HL-60/S4 treated with retinoic acid at 250 ng/mL for 4 days and 3 days (cell line): Measurements from ENCODE around the gene DNAJB12.

Source experiments
- in situ Hi-C: fragments of 300-500 bp; cut with MboI; formaldehyde crosslinking; loops from 2 replicates; pipeline ENCODE4 v1.7.0; 2022; ENCODE audit warnings: low sequenced_read_pairs

Gene DNAJB12

DNA sequence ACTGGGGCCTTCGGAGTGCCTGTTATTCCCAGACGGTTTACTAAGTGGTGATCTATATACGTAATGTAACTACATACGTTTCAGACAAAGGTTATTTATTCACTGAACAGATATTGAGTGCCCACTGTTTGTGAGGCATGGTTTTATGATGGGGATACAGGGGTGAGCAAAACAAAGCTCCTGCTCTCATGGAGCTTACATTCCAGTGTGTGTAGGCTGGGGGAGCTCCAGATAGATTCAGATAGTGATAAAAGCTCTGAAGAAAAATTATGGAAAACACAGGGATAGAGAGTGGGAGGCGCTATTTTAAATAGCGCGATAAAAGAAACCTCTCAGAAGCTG lies 466 bp upstream of the DNAJB12 start:
- in situ Hi-C loops, result loop anchor here (25.0 kb wide), 1 partner anchor 707 kb away; no protein-coding TSS in a partner anchor

DNA sequence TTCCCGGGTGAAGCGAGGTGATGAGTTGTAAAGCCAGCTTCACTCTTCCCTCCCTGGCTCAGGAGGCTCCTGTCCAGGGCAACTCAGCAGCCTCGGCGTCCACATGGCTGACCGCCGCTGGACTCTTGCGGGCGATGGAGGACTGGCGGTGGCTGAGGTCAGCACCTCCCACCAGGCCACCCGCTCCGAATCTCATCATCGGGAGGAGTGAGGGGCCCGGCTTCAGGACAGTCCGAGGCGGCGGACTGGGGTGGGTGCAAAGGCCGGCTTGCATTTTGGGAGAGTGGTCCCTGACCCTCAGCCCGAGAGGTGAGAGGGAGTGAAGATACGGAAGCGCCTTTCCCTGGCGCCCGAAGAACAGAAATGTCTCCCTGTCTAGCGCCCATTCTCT lies 759 bp downstream of the DNAJB12 start:
- in situ Hi-C loops, result loop anchor here (25.0 kb wide), 1 partner anchor 708 kb away; no protein-coding TSS in a partner anchor

DNA sequence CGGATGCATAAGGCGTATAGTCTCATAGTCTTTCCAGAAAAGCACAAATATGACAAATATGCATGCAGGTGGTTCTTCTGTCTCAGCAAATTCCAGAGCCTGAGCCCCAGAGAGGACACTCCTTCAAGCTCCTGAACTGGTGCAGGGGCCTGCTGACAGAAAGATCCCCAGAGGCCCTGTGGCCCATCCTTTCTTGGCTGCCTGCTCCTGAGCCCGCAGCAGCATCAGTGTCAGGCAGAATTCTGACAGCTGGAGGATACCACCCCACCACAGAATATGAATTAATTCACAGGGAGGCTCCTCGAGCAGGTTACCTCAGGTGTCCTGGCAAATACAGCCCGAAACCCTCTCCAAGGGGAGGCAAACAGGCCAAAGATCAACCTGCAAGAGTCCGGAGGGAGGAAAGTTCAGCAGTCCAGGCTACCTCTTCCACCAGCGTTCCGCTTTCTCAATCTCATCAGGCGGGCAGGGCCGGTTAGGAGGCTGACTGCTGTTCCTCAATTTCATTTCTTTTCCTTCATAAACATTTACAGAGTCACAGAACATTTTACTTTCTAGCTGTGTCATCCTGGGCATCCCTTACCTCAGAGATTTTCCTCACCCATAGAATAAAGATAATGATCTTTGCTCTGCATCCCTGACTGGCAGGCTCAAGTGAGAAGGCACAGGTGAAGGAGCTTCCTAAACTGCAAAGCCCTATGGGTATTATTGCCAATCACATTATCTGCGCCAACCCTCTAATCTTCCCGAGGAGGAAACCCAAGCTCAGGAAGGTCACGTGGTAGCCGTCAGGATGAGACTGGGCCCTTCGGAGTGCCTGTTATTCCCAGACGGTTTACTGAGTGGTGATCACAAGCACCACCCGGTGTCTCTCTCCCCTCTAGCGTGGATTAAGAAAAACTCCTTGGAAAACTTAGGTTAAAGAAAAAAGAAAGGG lies 1.4 kb downstream of the DNAJB12 start:
- in situ Hi-C loops, result loop anchor here (25.0 kb wide), 1 partner anchor 709 kb away; no protein-coding TSS in a partner anchor

- in situ Hi-C loops, result loop anchor here (25.0 kb wide), 1 partner anchor 711 kb away; no protein-coding TSS in a partner anchor
Measured at GRCh38 chr10:72351479-72351878, 3.2 kb downstream of the DNAJB12 start.

DNA sequence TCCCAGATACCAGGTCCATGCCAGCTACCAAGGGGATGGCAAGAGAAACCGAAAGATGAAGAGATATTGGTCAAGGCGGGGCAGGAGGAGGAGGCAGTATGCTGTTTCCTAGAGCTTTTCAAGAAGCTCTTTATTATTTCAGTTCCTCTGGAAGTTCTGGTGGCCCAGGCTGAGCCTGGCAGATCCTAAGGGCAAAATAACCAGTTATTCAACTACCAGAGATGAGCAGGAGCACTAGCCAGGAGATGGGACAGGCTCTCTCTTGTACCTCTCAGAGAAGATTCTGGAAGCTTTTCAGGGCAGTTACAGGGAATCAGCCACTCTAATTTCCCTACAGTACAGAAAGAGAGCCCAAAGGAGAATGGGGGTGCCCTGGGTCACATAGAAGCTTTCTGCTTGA lies 5.3 kb downstream of the DNAJB12 start:
- in situ Hi-C loops, result loop anchor here (25.0 kb wide), 1 partner anchor 437 kb away; no protein-coding TSS in a partner anchor

DNA sequence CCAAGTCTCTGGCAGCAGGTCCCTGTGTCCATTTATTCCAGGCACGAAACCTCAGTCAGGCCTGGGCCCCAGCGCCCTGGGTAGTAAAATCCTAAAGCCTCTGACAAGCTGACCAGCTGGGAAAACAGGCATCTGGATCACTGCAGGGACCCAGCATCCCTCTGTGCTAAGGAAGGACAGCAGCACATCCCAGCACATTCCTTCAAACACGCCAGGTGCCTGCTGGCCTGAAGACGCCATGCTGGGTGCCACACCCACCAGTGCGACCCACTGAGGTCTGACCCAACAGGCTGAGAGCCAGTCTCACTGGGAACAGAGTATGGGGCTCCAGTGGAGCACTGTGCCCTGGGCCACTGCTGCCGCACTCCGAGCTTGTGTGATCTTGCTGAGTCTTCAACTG lies 6.4 kb downstream of the DNAJB12 start:
- in situ Hi-C loops, result loop anchor here (25.0 kb wide), 1 partner anchor 436 kb away; no protein-coding TSS in a partner anchor

- in situ Hi-C loops, result loop anchor here (25.0 kb wide), 1 partner anchor 434 kb away; no protein-coding TSS in a partner anchor
Measured at GRCh38 chr10:72346117-72346516, 8.6 kb downstream of the DNAJB12 start.

DNA sequence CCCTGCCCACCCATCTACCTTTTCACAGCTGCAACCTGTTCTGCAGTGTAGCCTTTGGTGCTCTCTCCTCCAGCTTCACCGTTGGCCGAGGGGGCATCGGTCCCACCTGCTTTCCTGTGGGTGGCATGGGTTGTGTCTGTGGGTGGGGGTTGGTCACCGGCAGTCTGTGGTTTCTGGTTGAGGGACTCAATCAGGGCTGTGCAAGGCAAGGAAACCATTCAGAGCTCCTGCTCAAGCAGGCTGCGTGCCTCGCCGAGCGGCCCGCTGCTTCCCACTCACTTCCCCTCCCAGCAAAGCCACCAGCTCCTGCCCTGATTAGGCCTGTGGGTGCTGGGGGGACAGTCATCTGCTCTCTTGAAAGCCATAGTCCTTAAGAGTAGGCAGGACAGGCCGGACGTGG lies 9.8 kb downstream of the DNAJB12 start:
- in situ Hi-C loops, result loop anchor here (25.0 kb wide), 1 partner anchor 433 kb away; no protein-coding TSS in a partner anchor

DNA sequence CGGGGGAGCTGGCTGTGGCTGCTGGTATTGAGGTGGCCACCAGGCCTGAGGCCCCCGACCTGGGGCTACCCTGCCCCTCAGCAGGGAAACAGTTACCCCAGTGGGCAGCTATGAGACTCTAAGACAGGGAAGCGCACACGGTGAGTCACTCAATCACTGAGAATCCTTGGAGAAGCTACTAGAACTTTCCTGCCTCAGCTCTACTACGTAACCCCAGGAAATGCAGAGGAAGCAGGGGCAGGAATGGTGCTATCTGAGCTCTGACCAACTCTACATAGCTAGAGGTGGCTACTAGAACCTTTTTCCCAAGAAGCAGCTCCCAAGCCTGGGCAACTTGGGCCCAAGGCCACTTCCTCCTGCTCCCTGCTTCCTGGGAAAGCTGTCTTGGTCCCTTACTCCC lies 11.8 kb downstream of the DNAJB12 start:
- in situ Hi-C loops, result loop anchor here (25.0 kb wide), 1 partner anchor 431 kb away; no protein-coding TSS in a partner anchor

DNA sequence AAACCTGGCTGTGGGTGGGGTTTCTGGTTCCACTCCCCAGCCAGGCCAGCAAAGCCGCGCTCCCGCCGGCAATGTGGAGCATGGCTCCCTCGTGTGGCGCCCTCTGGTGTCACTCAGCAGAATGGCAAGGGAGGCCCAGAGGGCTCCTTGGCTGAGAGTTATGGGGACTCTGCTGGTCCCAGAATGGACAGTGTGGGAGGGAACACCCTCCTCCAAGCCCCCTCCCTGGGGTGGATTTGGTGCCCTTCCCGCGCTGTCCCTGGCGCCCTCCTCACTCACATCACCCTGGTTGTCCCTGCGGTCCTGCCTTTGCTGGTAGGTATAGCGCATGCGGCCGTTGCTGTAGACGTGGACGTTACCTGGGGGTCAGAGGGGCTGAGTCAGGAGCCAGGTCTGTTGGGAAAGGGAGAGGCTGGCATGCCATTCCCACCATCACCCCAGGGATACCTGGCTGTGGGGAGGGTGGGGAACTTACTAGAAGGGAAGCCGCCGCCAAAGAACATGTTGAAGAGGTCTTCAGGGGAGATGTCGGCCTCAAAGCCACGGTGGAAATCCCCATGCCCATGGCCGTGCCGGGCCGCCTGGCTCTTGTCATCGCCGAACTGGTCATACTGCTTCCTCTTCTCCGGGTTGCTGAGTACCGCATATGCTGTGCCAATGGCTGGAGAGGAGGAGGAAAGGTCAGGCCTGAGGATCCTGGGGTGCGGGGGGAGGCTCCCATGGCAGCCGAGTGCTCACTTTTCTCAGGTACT lies 14.0 kb downstream of the DNAJB12 start:
- in situ Hi-C loops, result loop anchor here (25.0 kb wide), 1 partner anchor 428 kb away; no protein-coding TSS in a partner anchor

DNA sequence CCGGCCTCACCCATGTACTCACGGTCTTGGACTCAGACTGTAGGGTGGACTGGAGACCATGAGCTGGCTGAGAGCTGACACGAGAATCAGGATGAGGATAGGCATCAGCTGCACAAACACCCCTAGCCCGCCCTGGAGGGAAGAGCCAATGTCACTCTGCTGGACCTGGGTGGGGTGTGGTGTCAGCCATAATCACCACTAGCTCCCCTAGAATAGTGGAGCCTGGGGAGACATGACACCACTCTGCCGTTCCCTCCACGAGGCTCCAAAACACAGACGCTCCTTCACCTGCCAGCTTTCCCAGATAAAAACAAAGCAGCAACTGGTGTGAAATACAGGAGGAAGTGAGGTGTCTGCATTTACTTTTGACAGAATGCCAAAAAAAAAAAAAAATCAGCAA lies 16.5 kb downstream of the DNAJB12 start:
- in situ Hi-C loops, result loop anchor here (25.0 kb wide), 1 partner anchor 426 kb away; no protein-coding TSS in a partner anchor

GRCh38 chr10:72337722-72338121 lies 17.0 kb downstream of the DNAJB12 start:
- in situ Hi-C loops, result loop anchor here (25.0 kb wide), 1 partner anchor 425 kb away; no protein-coding TSS in a partner anchor

- in situ Hi-C loops, result loop anchor here (25.0 kb wide), 1 partner anchor 425 kb away; no protein-coding TSS in a partner anchor
Measured at GRCh38 chr10:72337039-72337629, 17.6 kb downstream of the DNAJB12 start.

DNA sequence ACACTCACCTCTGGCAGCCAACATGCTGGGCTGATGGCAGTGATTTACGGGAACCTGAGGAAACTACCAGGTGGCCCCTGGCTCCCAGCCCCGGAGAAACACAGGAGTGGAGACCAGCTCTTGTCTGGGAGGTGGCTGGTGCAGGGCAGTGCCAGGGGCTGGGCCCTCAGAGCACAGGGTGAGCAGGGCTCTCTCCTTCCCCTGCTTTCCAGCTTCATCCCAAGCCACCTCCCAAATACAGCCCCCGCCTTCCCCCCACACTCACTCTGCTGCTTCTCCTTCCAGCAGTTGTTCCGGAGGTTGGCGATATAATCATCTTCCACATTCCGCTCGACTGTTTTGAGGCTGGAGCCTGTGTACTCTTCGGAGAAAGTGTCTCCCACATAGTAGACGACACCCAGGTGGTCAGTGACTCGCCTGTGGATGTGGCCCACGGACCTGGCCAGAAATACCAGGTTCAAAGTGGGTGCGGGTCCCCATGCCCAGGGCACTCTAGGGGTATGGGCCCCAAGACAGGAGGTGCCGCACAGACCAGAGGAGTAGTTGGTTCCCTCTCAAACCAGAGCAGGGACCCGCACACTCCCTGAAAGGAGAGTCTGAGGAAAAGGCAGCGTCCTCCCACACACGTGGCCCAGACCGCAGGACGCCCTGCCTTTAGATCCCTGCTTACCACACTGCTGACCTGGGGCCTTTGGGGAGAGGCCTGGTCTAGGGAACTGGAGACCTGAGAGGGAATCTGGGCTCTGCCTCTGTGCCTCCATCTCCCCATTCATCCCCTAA lies 18.3 kb downstream of the DNAJB12 start:
- in situ Hi-C loops, result loop anchor here (25.0 kb wide), 1 partner anchor 424 kb away; no protein-coding TSS in a partner anchor

DNA sequence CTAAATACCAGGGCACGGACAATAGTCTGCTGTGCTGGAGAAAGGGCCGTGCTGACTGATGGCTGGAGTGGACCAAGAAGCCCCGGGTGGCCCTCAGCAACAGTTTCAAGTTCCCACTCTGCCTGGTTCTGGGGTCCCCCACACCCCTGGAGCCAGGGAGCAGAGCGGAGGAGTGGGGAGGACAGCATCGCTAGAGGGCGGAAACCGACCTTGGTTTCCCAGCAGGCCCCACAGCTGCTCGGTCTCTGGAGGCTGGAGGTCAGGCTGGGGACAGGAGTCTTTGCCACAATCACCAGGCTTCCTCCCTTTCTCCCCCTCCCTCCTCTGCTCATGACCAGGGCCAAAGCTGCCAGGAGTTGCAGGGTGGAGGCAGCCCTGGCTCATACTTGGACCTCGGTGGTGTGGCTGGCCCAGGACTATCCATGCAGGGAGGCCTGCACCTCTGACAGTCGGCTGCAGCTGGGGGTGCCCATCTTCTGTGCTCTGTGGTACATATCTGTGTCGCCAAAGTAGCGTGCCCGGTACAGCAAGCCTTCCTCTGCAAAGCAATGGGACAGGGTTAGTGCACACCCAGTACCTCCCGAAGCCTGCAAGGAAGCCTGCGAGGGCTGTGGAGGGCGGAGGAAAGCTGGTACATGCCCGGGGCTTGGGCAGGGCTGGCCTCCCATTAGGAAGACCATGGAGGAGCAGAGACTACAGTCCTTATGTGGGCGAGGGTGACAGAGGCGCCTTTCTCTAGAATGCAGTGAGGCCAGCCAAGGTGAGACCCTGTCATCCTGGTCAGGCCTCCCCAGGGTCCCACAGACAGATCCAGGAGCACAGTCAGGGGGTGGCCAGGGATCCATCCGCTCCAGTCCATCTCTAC lies 19.1 kb downstream of the DNAJB12 start:
- in situ Hi-C loops, result loop anchor here (25.0 kb wide), 1 partner anchor 423 kb away; no protein-coding TSS in a partner anchor

DNA sequence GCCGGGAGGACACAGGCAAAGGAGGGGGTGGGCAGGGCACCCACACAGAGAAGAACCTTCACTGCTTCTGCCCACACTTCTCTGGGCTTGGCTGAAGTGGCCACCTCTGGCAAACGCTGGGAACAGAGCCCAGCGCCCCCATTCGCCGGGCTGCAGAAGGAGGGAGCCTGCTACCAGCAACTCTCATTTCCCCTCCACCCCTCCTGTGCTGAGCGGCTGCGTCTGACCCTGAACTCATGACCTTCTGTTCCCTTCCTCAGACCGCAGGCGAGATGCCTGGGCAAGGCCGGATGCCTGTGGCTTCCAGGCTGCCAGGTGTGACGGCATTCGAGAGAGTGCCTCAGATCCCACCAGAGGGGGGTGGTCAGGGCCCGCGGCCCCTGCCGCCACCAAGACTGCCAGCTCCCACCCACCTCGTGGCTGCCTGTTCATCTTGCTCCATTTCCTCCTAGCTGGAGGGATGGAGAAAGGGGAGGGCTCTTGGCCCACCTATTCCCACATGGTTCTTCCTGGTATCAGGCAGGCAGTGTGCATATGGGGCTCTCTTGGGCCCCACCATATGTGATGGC lies 19.8 kb downstream of the DNAJB12 start:
- in situ Hi-C loops, result loop anchor here (25.0 kb wide), 1 partner anchor 423 kb away; no protein-coding TSS in a partner anchor

GRCh38 chr10:72334196-72334824 lies 20.4 kb downstream of the DNAJB12 start:
- in situ Hi-C loops, result loop anchor here (25.0 kb wide), 1 partner anchor 422 kb away; no protein-coding TSS in a partner anchor
